Muscle of arm (tissue), 14 donors: ENCODE data around the gene KLLN. TPM values are rescaled to one million over a fixed set of nuclear protein-coding genes. Genes with fewer than 3 reads are reported as not detected.
"Not testable (repeated sequence)": the region's sequence is repeated elsewhere in the genome, so short reads cannot be mapped to it uniquely, and the experiment has no call there.

Source experiments
- DNase-seq: peaks from one replicate; pipeline ENCODE4 v3.0.0-alpha.2; 2013
- long read RNA-seq, 11 donors: transcript quantifications; one replicate each; lab custom pipeline, GENCODE V29; 2026
- polyA plus RNA-seq, 12 donors: library from polyadenylated mRNA; unstranded; fragments of 120-200 nt; gene quantifications; one replicate each; pipeline ENCODE4 v1.2.1, GENCODE V29; 2013; ENCODE audit not compliant: insufficient read length in 12 of 12

KLLN gene
- under 1 TPM in 10 of 12 donors, not detected in 2; 0.31 to 0.76 (median 0.42) TPM for polyA plus RNA-seq
- long read RNA-seq, donor 1, full-length matches to known transcripts, result 2 of 2 reads
- long read RNA-seq, donor 1, partial matches to known transcripts, result 0 of 2 reads
- long read RNA-seq, donor 1, other reads (novel, unspliced or antisense), result 0 of 2 reads
- long read RNA-seq, donor 2, full-length matches to known transcripts, result 1 of 27 reads
- long read RNA-seq, donor 2, partial matches to known transcripts, result 26 of 27 reads
- long read RNA-seq, donor 2, other reads (novel, unspliced or antisense), result 0 of 27 reads
- long read RNA-seq, donor 3, result 0 reads
- long read RNA-seq, donor 4, full-length matches to known transcripts, result 2 of 2 reads
- long read RNA-seq, donor 4, partial matches to known transcripts, result 0 of 2 reads
- long read RNA-seq, donor 4, other reads (novel, unspliced or antisense), result 0 of 2 reads
- long read RNA-seq, donor 5, result 0 reads
- long read RNA-seq, donor 6, result 0 reads
- long read RNA-seq, donor 7, full-length matches to known transcripts, result 1 of 1 reads
- long read RNA-seq, donor 7, partial matches to known transcripts, result 0 of 1 reads
- long read RNA-seq, donor 7, other reads (novel, unspliced or antisense), result 0 of 1 reads
- long read RNA-seq, donor 8, full-length matches to known transcripts, result 1 of 1 reads
- long read RNA-seq, donor 8, partial matches to known transcripts, result 0 of 1 reads
- long read RNA-seq, donor 8, other reads (novel, unspliced or antisense), result 0 of 1 reads
- long read RNA-seq, donor 9, full-length matches to known transcripts, result 1 of 1 reads
- long read RNA-seq, donor 9, partial matches to known transcripts, result 0 of 1 reads
- long read RNA-seq, donor 9, other reads (novel, unspliced or antisense), result 0 of 1 reads
- long read RNA-seq, donor 10, full-length matches to known transcripts, result 1 of 15 reads
- long read RNA-seq, donor 10, partial matches to known transcripts, result 5 of 15 reads
- long read RNA-seq, donor 10, other reads (novel, unspliced or antisense), result 9 of 15 reads
- long read RNA-seq, donor 11, result 0 reads

- DNase-seq, result peak; percentile 91
Observed at GRCh38 chr10:87863053-87863943, at the start of gene KLLN, which contains the start of gene PTEN. KLLN (minus strand) TSS chr10:87863533; CDS start chr10:87862487, 1,046 bp downstream. PTEN (plus strand) TSS chr10:87863625; CDS start chr10:87864470, 845 bp downstream.

DNA sequence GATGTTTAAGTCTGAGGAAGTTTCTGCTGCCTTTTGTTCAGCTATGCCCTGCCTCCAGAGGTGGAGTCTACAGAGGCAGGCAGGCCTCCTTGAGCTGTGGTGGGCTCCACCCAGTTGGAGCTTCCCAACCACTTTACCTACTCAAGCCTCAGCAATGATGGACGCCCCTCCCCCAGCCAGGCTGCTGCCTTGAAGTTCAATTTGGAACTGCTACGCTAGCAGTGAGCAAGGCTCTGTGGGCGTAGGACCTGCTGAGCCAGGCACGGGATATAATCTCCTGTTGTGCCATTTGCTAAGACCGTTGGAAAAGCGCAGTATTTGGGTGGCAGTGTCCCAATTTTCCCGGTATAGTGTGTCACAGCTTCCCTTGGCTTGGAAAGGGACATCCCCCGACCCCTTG lies 40.1 kb upstream of the KLLN start:
- DNase-seq, result not testable (repeated sequence)

DNA sequence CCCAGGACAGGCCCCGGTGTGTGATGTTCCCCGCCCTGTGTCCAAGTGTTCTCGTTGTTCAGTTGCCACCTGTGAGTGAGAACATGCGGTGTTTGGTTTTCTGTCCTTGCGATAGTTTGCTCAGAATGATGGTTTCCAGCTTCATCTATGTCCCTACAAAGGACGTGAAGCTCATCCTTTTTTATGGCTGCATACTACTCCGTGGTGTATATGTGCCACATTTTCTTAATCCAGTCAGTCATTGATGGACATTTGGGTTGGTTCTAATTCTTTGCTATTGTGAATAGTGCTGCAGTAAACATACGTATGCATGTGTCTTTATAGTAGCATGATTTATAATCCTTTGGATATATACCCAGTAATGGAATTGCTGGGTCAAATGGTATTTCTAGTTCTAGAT lies 34.6 kb upstream of the KLLN start:
- DNase-seq, result not testable (repeated sequence)

DNA sequence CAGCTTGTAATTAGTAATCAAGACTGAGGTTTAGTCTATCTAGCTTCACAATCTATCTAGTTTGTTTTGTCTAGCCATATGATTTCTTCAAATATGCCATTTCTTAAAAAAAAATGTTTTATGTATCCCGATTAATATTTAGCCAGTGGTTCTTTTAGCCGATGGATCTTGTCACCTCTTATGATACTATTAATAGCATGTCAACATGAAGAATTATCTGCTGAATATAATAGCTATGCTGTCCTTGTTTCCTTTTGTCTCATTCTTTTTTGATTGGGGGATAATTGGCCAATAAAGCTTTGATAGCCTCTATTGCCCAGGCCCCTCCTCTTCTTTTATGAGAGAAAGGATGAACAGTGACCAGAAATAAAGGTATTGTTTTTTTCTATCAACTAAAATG lies 32.9 kb upstream of the KLLN start:
- DNase-seq, result no peak

DNA sequence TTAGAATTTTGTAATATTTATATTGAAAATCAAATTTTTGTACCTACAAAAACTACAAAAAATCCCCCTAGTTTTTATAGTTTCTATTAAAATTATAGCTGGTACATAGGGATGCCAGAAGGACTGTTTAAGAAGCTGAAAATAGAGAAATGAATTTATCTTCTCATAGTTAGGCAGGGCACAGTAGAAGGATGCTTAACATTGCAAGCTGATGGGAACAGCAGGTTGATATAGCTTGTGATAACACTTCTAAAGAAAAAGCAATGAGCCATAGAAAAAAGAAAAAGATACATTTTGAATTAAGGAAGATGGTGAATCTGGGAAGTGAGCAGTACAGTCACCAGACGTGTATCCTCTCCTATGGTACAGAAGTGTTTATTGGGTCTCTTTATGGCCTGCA lies 32.1 kb upstream of the KLLN start:
- no peak for DNase-seq

GRCh38 chr10:87887548-87888289 lies 24.4 kb upstream of the KLLN start:
- DNase-seq, result no peak

DNA sequence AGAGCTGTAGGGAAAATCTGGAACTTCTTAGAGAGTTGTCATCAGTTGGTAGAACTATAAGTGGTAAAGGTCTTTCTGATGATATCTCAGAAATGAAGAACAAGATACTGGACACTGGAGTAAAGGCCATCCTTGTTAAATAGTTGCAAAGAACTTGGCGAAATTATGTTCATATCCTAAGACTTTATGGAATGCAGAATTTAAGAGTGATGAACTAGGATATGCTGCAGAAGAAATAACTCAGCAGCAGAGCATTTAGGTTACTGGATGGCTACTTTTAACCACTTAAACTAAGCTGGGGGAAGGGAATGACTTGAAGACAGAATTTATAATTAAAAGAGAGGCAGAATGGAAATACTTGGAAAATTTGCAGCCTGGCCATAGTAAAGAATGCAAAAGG lies 23.8 kb upstream of the KLLN start:
- DNase-seq, result no peak

DNA sequence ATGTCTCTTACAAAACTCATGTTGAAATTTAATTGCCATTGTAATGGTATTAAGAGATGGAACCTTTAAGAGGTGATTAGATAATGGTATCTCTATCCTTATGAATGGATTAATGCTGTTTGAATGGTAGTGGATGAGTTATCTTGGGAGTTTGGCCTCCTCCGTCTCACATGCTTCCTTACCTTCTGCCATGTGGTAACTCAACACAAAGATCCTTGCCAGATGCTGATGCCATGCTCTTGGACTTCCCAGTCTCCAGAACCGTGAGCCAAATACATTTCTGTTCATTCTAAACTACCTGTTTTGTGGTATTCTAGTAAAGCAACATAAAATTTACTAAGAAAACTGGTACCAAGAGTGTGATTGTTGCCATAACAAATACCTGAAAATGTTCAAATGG lies 23.3 kb upstream of the KLLN start:
- DNase-seq, result no peak

- no peak for DNase-seq
Observed at GRCh38 chr10:87882555-87883294, 19.4 kb upstream of the KLLN start.

DNA sequence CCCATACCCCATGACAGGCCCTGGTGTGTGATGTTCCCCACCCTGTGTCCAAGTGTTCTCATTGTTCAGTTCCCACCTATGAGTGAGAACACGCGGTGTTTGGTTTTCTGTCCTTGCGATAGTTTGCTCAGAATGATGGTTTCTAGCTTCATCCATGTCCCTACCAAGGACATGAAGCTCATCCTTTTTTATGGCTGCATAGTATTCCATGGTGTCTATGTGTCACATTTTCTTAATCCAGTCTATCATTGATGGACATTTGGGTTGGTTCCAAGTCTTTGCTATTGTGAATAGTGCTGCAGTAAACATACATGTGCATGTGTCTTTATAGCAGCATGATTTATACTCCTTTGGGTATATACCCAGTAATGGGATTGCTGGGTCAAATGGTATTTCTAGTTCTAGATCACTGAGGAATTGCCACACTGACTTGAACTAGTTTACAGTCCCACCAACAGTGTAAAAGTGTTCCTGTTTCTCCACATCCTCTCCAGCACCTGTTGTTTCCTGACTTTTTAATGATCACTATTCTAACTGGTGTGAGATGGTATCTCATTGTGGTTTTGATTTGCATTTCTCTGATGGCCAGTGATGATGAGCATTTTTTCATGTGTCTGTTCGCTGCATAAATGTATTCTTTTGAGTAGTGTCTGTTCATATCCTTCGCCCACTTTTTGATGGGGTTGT lies 18.2 kb upstream of the KLLN start:
- not testable (repeated sequence) for DNase-seq

DNA sequence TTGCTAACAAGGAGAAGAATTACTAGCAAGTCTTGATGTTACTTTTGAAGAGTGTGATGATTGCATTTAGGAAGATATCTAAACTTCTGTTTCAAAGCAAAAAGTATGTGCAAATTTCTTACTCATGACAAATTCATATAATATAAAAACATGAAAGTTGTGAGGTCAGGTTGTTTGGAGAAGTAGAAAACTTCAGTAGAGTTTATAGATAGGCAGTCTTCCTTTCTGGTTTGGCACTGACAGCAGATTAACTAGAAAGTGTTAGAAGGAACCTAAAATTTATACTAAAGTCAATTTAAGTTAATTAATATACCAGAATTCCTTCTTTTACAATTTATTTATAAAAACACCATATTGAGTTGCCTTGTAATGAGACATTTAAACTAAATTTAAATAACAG lies 17.0 kb upstream of the KLLN start:
- DNase-seq, result no peak

GRCh38 chr10:87878664-87879459 lies 15.5 kb upstream of the KLLN start:
- DNase-seq, result no peak

- no peak for DNase-seq
Observed at GRCh38 chr10:87875929-87876571, 12.7 kb upstream of the KLLN start.

GRCh38 chr10:87873656-87874055 lies 10.3 kb upstream of the KLLN start:
- no peak for DNase-seq

- no peak for DNase-seq
Observed at GRCh38 chr10:87872828-87873227, 9.5 kb upstream of the KLLN start.

GRCh38 chr10:87869773-87870551 lies 6.6 kb upstream of the KLLN start:
- no peak for DNase-seq

- not testable (repeated sequence) for DNase-seq
Observed at GRCh38 chr10:87869139-87869538, 5.8 kb upstream of the KLLN start.
